ENCODE data around the gene DNAJC18.

Gene DNAJC18

DNA sequence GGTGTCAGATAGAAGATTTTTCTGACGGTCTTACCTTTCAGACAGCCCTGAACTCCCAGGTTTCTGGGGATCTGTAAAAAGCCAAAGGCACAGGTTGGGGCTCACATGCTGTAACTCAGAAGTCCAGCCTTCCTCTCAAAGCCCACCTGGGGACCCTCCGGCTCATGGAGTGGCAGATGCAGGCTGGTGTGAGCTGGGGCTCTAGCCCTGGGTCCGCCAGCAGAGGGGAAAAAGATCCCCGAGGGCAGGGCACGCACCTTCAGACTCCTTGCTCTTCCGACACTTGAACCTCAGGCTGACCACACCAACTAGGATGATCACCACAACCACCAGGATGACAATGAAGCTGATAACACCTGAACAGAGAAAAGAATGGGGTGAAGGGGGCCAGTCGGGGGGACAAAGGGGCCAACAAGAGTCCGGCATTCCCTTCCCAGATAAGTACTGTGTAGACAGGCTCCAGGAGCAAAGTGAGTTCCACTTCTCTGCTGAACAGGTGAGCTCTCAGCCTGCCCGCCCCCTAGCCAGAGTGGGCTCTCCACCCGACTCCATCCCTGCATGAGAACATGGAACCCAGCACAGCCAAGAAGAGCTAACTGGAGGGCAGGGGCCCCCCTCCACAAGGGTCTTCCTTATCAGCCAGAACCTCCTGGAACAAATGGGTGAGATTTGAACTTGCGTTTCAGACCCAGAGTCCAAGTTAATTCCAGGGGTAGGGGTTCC is 15.4 kb upstream of the DNAJC18 start:
- no peak for TF ChIP-seq CTCF (conservative IDR thresholded peaks at IDR 0.05; ENCODE audit: low read depth)
- peak overlapping the region; percentile 24 for H3K27ac ChIP-seq
- no peak for DNase-seq (ENCODE audit: low spot score)
- CTCF ChIA-PET: no interaction called here
- POLR2A ChIA-PET (ENCODE audit: low non-redundant PET): no interaction called here

DNA sequence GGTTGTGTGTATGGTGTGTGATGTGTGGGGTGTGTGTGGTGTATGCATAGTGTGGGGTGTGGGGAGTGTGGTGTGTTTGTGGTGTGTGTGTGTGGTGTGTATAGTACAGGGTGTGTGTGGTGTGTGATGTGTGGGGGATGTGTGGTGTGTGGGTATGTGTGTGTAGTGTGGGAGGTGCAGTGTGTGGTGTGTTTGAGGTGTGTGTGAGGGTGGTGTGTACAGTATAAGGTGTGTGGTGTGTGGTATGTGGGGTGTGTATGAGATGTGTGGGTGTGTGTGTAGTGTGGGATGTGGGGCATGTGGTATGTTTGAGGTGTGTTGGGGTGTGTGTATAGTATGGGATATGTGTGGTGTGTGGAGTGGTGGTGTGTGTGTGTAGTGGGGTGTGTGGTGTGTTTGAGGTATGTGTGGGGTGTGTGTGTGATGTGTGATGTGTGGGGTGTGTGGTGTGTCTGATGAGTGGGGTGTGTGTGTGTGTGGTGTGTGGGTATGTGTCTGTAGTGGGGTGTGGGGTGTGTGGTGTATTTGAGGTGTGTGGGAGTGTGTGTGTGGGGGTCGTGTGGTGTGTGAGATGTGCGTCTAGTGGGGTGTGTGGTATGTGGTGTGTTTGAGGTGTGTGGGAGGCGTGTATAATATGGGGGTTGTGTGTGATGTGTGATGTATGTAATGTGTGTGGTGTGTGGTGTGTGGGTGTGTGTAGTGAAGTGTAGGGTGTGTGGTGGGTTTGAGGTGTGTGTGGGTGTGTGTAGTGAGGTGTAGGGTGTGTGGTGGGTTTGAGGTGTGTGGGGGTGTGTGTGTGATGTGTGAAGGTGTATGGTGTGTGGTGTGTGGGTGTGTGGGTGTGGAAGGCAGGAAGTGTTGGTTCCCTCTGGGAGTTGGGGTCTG is 14.6 kb upstream of the DNAJC18 start:
- POLR2A ChIA-PET (ENCODE audit: low non-redundant PET): no interaction called here
- no peak for DNase-seq (ENCODE audit: low spot score)
- peak overlapping the region; percentile 24 for H3K27ac ChIP-seq
- TF ChIP-seq CTCF (conservative IDR thresholded peaks at IDR 0.05; ENCODE audit: low read depth): no peak
- CTCF ChIA-PET: no interaction called here

- CTCF ChIA-PET: no interaction called here
- no peak overlapping the region for H3K27ac ChIP-seq
- no peak for DNase-seq (ENCODE audit: low spot score)
- no peak for TF ChIP-seq CTCF (conservative IDR thresholded peaks at IDR 0.05; ENCODE audit: low read depth)
- POLR2A ChIA-PET (ENCODE audit: low non-redundant PET): no interaction called here
Observed at GRCh38 chr5:139451878-139452660, 12.7 kb upstream of the DNAJC18 start.

- no peak overlapping the region for H3K27ac ChIP-seq
- ChIA-PET CTCF (no interaction called here), POLR2A (ENCODE audit: low non-redundant PET) (no interaction called here)
- no peak for DNase-seq (ENCODE audit: low spot score)
- no peak for TF ChIP-seq CTCF (conservative IDR thresholded peaks at IDR 0.05; ENCODE audit: low read depth)
Observed at GRCh38 chr5:139451176-139451575, 11.9 kb upstream of the DNAJC18 start.

DNA sequence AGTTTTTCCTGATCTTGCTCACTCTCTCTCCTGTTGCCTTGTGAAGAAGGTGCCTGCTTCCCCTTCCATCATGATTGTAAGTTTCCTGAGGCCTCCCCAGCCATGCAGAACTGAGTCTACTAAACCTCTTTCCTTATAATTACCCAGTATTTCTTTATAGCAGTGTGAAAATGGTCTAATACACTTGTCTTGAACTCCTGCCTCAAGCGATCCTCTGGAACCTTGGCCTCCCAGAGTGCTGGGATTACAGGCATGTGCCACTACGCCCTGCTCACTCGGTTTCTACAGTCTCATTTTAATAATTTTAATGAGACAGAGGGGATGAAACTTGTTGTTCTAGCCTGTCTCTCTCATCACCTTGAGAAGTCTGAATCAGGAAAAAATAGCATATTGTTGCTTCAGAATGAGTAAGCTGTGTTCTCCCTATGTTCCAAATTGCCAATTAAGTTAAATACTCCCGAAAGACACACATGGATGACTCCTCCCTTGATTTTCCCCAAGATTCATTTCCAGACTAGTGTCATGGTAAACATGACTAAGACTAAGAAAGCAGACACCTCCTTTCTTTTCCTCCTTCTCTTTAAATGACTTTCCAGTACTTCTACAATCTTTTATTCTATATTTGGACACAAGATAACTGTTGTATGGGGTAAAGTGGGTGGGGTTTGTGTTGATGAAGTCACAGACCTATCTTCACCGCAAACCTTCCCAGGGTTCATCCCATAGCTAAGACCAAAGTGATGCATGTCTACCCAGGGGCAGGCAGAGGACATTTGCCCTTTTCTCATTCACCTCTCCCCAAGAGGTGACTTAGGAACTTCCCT is 7.8 kb upstream of the DNAJC18 start:
- H3K27ac ChIP-seq: peak overlapping the region; percentile 88
- ChIA-PET POLR2A (ENCODE audit: low non-redundant PET) (interaction anchor here (0.6 kb wide), 1 partner anchor 52 kb away, joined by 3 read pairs; no protein-coding TSS in a partner anchor), CTCF (interaction anchor here (0.6 to 0.7 kb wide), 3 partner anchors 13 to 74 kb away, joined by 3 to 7 read pairs (median 3); no protein-coding TSS in a partner anchor)
- DNase-seq (ENCODE audit: low spot score): no peak
- TF ChIP-seq CTCF (conservative IDR thresholded peaks at IDR 0.05; ENCODE audit: low read depth): no peak

Data from RWPE1 (cell line).